ENCODE results near the gene RAB17. TPM values are rescaled to one million over a fixed set of nuclear protein-coding genes. Genes with fewer than 3 reads are reported as not detected.

RAB17 gene
- total and polyA plus RNA-seq, 2 donors = 1.7 to 2.1 TPM

DNA sequence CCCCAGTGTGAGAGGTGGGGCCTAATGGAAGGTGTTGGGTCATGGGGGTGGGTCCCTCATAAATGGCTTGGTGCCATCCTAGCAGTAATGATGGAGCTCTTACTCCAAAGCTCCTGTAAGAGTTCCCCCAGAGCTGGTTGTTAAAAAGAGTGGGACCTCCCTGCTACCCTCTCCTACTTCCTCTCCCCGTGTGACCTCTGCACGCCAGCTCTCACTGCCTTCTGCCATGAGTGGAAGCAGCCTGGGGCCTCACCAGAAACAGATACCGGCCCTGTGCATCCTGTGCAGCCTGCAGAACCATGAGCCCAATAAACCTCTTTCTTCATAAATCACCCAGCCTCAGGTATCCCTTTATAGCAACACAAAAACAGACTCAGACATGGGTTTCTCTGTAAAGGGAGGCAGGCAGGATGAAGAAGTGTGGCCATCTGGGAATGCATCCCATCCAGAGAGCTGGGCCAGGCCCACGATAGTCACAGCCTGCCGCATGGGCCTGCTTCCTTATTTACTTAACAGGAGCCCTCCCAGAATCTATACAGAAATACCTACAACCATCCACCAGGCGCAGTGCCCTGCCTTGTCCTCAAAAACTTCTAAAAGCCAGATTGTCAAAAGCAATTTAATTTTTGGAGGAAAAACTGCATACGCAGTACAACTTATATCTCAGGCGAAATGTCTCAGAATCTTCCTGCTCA lies 16.7 kb downstream of the RAB17 start:
- no peak for DNase-seq (ENCODE audit: extremely low spot score)
- H3K4me1 ChIP-seq (ENCODE audit: insufficient read depth) = no peaks in the 10 kb centered on the region
- WGBS = 91% methylated on average over 8 of the region's 8 CpGs
- H3K36me3 ChIP-seq (ENCODE audit: insufficient read depth) = no peaks in the 10 kb centered on the region
- H3K4me3 ChIP-seq (ENCODE audit: low read depth, low read length) = no peak overlapping the region
- H3K27ac ChIP-seq (ENCODE audit: low read depth) = no peak overlapping the region

DNA sequence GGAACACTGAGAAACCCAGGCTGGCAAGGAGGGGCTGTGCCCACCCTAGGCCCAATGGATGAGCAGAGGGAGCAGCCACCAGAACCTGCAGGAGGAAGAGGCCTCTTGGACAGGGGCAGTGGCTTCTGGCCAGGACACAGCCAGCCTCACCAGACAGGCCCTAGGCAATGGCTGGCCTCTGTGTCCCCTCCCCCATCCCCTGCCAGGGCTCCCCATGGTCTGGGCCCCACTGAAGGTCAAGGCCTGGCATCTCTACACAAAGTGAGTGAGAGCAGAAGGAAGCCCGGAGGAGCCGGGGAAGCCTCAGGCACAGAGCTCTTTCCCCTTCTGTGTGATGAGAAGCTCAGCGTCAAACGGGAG lies 17.8 kb downstream of the RAB17 start:
- Histone ChIP-seq H3K27ac (ENCODE audit: low read depth) (no peak overlapping the region), H3K4me3 (ENCODE audit: low read depth, low read length) (no peak overlapping the region), H3K36me3 (ENCODE audit: insufficient read depth) (no peaks in the 10 kb centered on the region), H3K4me1 (ENCODE audit: insufficient read depth) (no peaks in the 10 kb centered on the region)
- no peak for DNase-seq (ENCODE audit: extremely low spot score)
- WGBS = 82% methylated on average over 4 of the region's 4 CpGs

DNA sequence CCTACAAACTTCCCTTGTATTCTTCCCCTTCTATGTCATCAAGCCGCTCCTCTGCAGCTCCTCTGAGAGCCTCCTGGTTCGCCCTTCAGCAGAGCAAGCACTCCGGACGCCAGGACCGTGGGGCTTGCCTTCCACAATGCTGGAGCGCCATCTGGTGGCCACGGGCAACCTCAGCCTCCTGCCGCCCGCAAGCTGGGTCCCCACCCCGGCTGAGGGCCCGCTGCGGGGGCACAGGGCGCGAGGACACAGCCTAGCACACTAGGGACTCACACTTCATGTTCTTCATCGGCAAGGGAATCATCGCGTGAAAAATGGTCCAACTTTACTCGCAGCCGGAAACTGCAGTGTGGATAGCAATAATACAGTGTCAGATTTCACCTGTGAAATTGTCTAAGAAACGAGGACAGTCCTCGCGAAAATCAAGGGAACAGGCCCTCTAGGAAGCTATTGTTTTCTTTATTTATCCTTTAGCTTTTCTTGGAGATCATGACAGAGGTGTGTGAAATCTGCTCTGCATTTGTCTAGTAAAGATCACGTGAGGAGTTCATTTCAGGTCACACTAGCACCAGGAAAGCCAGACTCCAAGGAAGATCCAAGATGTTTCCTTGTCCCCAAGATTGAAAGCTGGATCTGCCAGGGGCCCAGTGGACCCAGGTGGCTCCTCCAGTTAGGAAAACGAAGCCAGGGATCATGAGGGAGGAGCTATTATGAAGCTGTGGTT lies 18.4 kb downstream of the RAB17 start:
- no peaks in the 10 kb centered on the region for H3K36me3 ChIP-seq (ENCODE audit: insufficient read depth)
- H3K4me3 ChIP-seq (ENCODE audit: low read depth, low read length) = no peak overlapping the region
- 12% methylated on average over 24 of the region's 24 CpGs for WGBS
- no peak for DNase-seq (ENCODE audit: extremely low spot score)
- H3K4me1 ChIP-seq (ENCODE audit: insufficient read depth) = no peaks in the 10 kb centered on the region
- H3K27ac ChIP-seq (ENCODE audit: low read depth) = no peak overlapping the region

DNA sequence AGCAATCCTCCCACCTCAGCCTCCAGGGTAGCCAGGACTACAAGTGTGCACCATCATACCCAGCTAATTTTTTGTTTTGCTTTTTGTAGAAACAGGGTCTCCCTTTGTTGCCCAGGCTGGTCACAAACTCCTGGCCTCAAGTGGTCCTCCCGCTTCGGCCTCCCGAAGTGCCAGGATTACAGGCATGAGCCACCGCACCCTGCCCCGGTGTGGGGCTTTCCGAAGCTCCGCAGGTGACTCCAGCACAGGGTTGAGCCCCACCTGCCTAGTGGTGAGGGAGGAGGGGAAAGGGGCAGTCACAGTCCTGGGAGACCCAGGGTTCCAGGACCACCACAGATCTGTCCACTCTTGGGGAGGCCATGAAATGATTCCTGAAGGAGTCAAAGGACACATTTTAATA lies 19.0 kb downstream of the RAB17 start:
- WGBS = 82% methylated on average over 7 of the region's 7 CpGs
- Histone ChIP-seq H3K4me3 (ENCODE audit: low read depth, low read length) (no peak overlapping the region), H3K4me1 (ENCODE audit: insufficient read depth) (no peaks in the 10 kb centered on the region), H3K27ac (ENCODE audit: low read depth) (no peak overlapping the region), H3K36me3 (ENCODE audit: insufficient read depth) (no peaks in the 10 kb centered on the region)
- no peak for DNase-seq (ENCODE audit: extremely low spot score)

DNA sequence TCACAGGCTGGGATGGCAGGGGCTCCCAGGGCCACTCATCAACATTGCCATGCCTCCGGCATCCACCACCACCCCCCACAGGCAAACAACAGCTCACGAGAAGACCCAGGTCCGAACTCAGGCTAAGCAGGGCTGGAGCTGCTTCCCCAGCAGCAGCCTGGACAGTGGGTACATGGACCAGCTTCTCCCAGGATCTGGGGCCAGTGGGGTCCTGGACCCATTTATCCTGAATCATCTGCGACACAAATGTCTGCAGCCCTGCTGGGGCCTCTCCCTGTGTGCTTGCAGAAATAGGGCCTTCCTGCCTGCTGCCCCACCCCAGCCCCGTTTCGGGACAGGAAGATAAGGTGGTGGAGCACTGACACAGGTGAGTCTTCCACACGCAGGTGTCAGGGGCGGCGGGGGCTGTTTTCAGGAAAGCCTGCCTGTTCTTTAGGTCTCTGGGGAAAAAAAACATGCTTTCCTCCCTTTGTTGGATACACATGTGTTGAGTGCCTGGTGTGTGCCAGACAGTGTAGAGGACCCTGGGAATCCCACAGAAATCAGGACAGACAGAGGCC lies 19.7 kb downstream of the RAB17 start:
- no peaks in the 10 kb centered on the region for H3K4me1 ChIP-seq (ENCODE audit: insufficient read depth)
- WGBS = 90% methylated on average over 9 of the region's 9 CpGs
- H3K36me3 ChIP-seq (ENCODE audit: insufficient read depth) = no peaks in the 10 kb centered on the region
- DNase-seq (ENCODE audit: extremely low spot score) = no peak
- H3K4me3 ChIP-seq (ENCODE audit: low read depth, low read length) = no peak overlapping the region
- no peak overlapping the region for H3K27ac ChIP-seq (ENCODE audit: low read depth)

DNA sequence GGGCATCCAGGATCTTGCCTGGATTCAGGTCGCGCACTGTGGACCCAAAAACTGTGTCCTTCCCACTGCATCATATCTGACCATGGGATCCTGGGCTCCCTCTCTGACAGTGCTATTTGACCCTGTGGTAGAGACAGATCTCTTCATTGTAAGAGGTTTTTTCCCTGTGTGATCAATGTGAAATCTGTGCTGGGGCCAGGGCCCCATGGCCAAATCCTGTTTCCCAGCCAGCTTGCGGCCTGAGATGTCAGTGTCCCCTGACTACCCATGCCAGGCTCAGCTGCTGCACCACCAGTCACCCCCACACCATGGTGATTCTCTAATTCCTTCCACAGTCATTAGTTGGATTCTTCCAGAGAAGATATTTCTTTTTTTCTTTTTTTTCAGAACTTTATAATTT lies 20.6 kb downstream of the RAB17 start:
- H3K4me1 ChIP-seq (ENCODE audit: insufficient read depth) = no peaks in the 10 kb centered on the region
- WGBS = 95% methylated on average over 3 of the region's 3 CpGs
- no peak overlapping the region for H3K4me3 ChIP-seq (ENCODE audit: low read depth, low read length)
- no peak for DNase-seq (ENCODE audit: extremely low spot score)
- H3K36me3 ChIP-seq (ENCODE audit: insufficient read depth) = no peaks in the 10 kb centered on the region
- H3K27ac ChIP-seq (ENCODE audit: low read depth) = no peak overlapping the region

DNA sequence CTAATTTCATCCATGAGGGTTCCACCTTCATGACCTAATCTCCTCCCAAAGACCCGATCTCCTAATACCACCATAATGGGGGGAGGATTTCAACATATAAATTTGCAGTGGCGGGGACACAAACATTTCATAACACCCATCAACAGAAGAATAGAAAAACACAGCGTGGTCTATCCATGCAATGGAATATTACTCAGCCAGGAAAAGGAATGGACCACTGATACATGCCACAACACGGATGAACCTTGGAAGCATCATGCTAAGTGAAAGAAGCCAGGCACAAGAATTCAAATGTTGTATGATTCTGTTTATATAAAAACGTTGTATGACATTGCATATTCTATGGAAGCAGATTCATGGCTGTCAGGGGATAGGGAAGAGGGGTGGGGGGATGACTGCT lies 21.5 kb downstream of the RAB17 start:
- Histone ChIP-seq H3K4me1 (ENCODE audit: insufficient read depth) (no peaks in the 10 kb centered on the region), H3K4me3 (ENCODE audit: low read depth, low read length) (no peak overlapping the region), H3K27ac (ENCODE audit: low read depth) (no peak overlapping the region), H3K36me3 (ENCODE audit: insufficient read depth) (no peaks in the 10 kb centered on the region)
- WGBS = 92% methylated on average over 5 of the region's 5 CpGs
- no peak for DNase-seq (ENCODE audit: extremely low spot score)

DNA sequence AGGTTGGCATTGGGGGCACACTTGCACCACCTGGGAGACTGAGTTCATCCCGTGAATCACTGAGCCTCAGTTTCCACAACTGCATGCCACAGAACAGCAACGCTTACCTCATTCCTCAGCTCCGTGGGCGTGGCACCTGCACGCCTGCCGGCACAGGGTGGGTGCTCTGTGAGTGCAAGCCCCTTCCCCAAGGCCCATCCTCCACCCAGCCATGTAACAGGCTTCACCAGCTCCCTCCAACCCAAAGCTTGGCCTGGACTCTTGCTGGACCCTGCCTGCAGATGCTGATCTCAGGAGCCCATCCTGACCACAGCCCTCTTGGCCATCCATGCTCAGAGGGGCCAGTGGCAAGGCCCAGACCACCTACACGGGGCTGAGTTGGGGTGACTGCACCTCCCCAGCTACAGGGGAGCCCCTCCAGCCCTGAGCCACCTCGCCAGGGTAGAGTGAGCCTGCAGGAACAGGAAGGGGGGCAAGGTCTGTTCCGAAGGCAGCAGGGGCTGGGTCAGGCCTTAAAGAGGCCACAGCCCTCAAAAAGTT lies 22.3 kb downstream of the RAB17 start:
- no peak for DNase-seq (ENCODE audit: extremely low spot score)
- Histone ChIP-seq H3K27ac (ENCODE audit: low read depth) (no peak overlapping the region), H3K4me1 (ENCODE audit: insufficient read depth) (no peaks in the 10 kb centered on the region), H3K4me3 (ENCODE audit: low read depth, low read length) (no peak overlapping the region), H3K36me3 (ENCODE audit: insufficient read depth) (no peaks in the 10 kb centered on the region)
- 82% methylated on average over 9 of the region's 9 CpGs for WGBS

DNA sequence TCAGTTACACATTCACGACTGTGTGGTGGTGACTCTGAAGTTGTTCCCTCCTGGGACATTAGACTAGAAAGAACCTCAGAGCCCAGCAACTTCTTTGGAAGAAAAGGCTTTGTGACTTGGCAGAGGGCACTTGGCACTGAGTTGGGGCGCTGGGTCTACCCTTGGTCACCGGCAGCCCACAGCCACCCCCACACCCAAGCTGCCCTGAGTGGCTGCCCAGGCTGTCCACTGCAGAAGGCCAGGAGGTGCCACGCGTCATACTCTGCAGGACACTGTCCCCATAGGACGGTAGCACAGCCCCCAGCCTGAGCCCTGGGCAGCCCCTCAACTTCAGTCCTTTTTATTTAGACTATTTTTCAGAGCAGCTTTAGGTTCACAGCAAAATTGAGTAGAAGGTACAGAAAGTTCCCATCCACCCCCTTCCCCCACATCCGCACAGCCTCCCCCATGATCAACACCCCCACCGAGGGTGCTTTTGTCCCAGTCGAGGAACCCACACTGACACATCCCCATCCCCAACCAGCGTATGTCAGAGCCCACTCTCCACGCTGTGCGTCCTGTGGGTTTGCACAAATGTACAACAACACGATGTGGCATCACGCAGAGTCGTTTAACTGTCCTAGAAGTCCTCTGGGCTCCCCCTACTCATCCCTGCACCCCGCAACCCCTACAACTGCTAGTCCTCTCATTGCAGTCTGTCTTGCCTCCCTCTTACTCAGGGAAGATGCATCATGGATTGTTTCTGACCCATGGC lies 23.1 kb downstream of the RAB17 start:
- H3K4me1 ChIP-seq (ENCODE audit: insufficient read depth) = no peaks in the 10 kb centered on the region
- no peaks in the 10 kb centered on the region for H3K36me3 ChIP-seq (ENCODE audit: insufficient read depth)
- 85% methylated on average over 16 of the region's 16 CpGs for WGBS
- no peak overlapping the region for H3K4me3 ChIP-seq (ENCODE audit: low read depth, low read length)
- DNase-seq (ENCODE audit: extremely low spot score) = no peak
- no peak overlapping the region for H3K27ac ChIP-seq (ENCODE audit: low read depth)

DNA sequence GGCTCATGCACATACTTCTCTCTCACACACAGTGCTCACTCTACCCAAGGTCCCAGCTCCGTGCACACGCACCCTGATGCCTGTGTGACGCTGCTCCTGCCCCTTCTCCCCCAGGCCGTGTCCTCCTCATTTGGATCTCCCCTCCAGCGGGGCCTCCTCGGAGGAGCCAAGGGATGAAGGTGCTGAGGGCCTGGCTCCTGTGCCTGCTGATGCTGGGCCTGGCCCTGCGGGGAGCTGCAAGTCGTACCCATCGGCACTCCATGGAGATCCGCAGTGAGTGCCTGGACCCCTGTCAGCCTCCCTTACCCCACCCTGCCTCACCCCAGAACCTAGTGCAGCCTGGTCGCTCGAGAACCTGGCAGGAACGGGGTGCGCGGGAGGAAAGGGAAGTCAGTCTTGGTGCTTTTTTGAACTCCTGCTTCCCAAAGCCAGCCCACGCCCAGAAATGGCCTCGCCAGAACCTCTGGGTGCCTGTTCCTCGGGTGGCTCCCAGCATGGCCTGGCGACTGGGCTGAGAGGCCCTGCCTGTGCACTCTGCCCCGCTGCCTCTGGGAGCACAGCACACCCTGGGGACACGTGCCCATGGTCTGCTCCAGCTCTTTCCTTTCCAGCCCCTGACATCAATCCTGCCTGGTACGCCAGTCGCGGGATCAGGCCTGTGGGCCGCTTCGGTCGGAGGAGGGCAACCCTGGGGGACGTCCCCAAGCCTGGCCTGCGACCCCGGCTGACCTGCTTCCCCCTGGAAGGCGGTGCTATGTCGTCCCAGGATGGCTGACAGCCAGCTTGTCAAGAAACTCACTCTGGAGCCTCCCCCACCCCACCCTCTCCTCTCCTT lies 23.9 kb downstream of the RAB17 start, which contains the start of gene PRLH:
Gene PRLH, plus strand, starts transcription at position 174 of the 835 bp plus-strand sequence. Its CDS starts 0 bp downstream, at position 174.
- no peak within 1 kb of the TSS for H3K27ac ChIP-seq (ENCODE audit: low read depth)
- H3K4me1 ChIP-seq (ENCODE audit: insufficient read depth) = no peaks in the 10 kb centered on the region
- 77% methylated on average over 32 of the region's 32 CpGs for WGBS
- DNase-seq (ENCODE audit: extremely low spot score) = no peak
- no peaks in the 10 kb centered on the region for H3K36me3 ChIP-seq (ENCODE audit: insufficient read depth)
- H3K4me3 ChIP-seq (ENCODE audit: low read depth, low read length) = no peak within 1 kb of the TSS

DNA sequence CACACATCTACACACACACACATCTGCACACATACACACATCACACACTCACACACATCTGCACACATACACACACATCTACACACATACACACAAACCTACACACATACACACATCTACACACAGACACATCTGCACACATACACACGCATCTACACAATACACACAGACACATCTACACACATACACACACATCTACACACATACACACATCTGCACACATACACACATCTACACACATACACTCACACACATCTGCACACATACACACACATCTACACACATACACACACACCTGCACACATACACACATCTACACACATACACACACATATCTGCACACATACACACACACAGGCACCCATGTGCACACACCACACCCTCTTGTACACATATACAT lies 24.6 kb downstream of the RAB17 start:
- H3K4me1 ChIP-seq (ENCODE audit: insufficient read depth) = no peaks in the 10 kb centered on the region
- H3K27ac ChIP-seq (ENCODE audit: low read depth) = no peak overlapping the region

DNA sequence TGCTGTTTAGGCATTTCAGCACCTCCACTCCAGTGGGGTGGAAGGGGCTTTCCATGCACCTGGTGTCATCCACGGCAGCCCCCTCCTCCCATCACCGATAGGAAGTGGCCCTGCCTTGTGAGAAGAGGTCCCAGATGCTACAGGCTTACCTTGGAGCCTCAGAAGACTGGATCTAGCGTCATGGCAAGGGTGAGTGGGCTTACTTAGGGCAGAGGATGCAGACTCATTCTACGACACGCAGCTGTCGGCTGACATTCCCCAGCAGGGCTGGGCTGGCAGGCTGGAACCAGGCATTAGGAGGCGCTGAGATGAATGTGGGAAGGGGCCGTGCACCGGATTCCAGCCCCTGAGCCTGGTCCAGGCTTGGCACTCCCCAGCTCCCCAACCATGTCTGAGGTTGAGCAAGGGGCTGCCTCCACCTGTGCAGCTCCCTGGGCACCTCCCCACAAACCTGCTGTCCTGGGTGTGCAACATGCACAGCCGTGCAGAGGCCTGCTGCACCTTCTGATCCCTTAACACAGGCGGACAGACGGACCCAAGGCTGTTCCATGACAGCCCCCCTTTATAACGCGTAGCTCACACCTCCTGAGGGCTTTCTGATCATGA lies 25.9 kb downstream of the RAB17 start:
- 72% methylated on average over 14 of the region's 14 CpGs for WGBS
- Histone ChIP-seq H3K4me1 (ENCODE audit: insufficient read depth) (no peaks in the 10 kb centered on the region), H3K27ac (ENCODE audit: low read depth) (no peak overlapping the region), H3K36me3 (ENCODE audit: insufficient read depth) (no peaks in the 10 kb centered on the region), H3K4me3 (ENCODE audit: low read depth, low read length) (no peak overlapping the region)
- DNase-seq (ENCODE audit: extremely low spot score) = no peak

More for the DNA sequence above, 24.6 kb downstream of the RAB17 start:
- no peak for DNase-seq (ENCODE audit: extremely low spot score)
- no peak overlapping the region for H3K4me3 ChIP-seq (ENCODE audit: low read depth, low read length)
- WGBS = 97% methylated on average over 1 of the region's 1 CpG
- no peaks in the 10 kb centered on the region for H3K36me3 ChIP-seq (ENCODE audit: insufficient read depth)
